ENCODE data around the gene KLHL42.

DNA sequence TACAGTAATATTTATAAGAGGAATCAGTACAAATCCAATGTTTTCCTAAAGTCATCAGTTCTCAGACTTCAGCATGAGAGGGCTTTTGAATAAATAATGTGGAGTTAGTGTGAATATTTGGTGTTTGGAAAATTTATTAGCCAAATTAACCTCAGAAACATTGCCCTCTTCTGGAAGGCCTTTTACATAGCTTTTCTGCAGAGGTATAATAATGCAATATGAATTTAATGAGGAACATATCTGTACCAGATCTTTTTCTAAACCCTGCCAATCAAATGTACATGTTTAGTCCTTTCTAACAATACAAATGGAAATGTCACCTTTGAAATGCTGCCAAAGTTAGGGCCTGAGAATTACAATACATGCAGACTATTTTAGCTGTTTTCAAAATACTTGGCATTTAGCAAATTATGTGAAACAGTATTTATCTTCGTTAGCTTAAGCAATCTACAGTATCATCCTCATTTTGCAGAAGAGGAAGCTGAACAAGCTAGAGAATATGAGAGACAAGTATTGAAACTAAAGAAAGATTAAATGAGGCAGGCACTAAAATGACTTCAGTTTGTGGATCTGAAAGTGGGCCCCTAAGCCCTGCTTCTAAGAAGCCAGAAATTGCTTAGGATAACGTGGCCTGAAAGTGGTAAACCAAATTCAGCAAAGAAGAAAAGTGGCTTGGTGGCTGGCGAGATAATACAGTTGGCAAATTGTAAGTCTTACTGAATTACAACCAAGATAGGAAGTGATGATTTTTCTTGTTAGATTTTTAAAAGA lies 60.4 kb downstream of the KLHL42 start:
- TF ChIP-seq, protein P1, sequence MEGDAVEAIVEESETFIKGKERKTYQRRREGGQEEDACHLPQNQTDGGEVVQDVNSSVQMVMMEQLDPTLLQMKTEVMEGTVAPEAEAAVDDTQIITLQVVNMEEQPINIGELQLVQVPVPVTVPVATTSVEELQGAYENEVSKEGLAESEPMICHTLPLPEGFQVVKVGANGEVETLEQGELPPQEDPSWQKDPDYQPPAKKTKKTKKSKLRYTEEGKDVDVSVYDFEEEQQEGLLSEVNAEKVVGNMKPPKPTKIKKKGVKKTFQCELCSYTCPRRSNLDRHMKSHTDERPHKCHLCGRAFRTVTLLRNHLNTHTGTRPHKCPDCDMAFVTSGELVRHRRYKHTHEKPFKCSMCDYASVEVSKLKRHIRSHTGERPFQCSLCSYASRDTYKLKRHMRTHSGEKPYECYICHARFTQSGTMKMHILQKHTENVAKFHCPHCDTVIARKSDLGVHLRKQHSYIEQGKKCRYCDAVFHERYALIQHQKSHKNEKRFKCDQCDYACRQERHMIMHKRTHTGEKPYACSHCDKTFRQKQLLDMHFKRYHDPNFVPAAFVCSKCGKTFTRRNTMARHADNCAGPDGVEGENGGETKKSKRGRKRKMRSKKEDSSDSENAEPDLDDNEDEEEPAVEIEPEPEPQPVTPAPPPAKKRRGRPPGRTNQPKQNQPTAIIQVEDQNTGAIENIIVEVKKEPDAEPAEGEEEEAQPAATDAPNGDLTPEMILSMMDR (IDR thresholded peaks at IDR 0.05) = no peak
- no peak for TF ChIP-seq KAT7 (CRISPR knock-in tag; IDR thresholded peaks at IDR 0.05; ENCODE audit: borderline replicate concordance)
